Forelimb muscle (tissue), 1 donor: ENCODE measurements around the gene CDH20. TPM values are rescaled to one million over a fixed set of nuclear protein-coding genes. Genes with fewer than 3 reads are reported as not detected.

Experiments used
- DNase-seq: peaks from one replicate; pipeline ENCODE4 v3.0.0-alpha.2; 2013; ENCODE audit warnings: low read depth
- polyA plus RNA-seq: library from polyadenylated mRNA; unstranded; fragments of 120-200 nt; gene quantifications from one replicate; pipeline ENCODE4 v1.2.1, GENCODE V29; 2013; ENCODE audit not compliant: insufficient read length

CDH20 gene
- polyA plus RNA-seq, 1 donor = 1.4 TPM

GRCh38 chr18:61426492-61427053 is 93.3 kb downstream of the CDH20 start:
- no peak for DNase-seq

- DNase-seq = no peak
These were observed 95.0 kb downstream of the CDH20 start for GRCh38 chr18:61428266-61428665.

GRCh38 chr18:61432590-61432989 is 99.4 kb downstream of the CDH20 start:
- no peak for DNase-seq

DNA sequence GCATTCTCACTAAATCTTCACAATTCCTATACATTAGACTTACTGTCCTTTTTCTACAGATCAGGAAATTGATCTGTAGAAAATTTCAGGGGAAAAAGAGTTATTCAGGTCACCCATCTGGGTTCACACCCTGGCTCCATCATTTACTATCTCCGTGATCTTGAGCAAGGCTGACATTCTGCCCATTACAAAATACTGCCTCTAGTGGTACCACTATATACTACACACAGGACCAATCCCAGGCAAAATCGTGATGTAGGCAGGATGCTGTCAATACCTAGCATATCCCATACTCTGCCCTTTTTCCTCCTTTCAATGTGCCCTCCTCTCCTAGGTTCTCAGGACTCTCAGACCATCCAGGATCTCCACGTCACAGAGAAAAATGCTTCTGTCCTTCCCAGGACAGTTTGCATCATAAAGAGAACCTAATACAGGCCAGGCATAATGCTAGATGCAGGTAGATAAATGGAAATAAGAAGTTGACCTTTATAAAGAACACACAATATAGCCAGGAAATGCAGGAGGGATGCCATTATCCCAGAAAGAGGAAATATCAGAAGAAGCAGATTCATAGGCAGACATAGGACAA is 101.9 kb downstream of the CDH20 start:
- no peak for DNase-seq

DNA sequence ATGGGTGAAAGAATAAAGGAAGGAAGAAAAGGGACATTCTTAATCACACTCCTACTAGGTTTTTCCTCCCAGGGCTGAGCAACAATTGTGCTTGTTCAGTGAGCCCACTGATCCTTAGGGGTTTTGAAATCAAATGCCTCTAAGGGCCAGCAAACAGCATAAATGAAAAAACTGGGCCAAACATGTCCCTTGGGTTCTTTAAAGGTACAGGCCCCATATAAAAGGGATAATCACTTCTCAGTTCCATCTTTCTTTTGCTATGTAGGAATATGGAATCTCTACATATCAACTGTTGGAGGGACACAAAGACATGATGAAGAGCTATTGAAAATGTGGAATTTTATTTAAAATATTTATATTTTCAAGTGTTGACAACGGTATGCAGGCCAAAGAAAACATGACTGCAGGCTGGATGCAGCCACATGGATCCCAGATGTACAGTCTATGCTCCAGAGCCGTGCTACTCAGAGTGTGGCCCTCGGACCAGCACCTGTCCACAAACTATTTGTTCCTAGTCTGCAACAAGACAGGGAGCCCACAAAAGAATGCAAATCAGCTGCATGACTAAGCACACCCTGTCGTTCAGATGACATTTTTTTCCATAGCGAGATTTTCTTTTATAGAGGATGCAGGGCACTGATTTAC is 110.0 kb downstream of the CDH20 start:
- no peak for DNase-seq

GRCh38 chr18:61448316-61448715 is 115.1 kb downstream of the CDH20 start:
- DNase-seq = no peak

GRCh38 chr18:61459896-61460648 is 126.8 kb downstream of the CDH20 start:
- peak; percentile 70 for DNase-seq

DNA sequence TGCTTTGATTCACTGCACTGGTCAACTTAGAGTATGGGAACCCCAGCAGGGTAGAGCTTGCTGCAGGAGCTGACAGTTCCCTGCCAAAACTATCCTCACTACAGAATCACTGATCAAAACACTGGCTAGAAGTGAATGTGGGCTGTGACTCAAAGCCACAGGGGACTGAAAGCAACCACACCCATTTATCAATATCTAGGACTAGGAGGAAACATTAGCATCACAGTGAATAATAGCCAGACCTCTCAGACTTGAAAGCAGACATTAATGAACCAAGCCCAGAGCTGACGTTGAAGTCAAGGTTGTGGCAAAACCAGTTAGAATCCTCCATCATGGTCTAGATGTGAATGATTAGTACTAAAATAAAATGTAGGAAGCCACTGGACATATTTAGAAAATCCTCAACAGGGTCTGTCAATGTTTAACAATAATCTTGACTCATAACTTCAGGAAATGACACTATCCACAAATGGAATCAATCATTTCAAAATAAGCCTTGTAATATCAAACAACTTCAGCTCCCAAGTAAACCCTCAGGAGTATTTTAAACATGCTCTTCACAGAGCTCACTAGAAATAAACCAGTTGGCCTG is 131.4 kb downstream of the CDH20 start:
- DNase-seq = no peak

DNA sequence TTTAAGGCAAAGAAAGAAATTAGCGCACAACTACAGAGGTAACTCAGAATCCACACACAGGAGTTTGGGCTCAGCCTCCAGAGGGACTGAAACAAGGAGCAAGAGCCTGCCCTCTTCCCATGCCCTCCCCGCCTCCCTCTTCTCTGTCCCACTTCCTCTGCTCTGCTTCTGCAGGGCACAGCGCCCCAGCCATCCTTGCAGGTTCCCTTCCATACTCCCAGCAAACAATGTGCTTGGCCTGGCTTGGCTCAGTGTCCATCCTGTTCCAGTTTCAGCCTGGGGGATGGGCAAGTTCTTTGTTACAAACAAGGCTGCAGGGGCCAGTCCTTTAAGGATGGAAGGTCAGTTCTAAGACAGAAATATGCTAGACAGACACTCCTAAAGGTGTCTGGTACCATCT is 133.5 kb downstream of the CDH20 start:
- no peak for DNase-seq

GRCh38 chr18:61470031-61470674 is 136.9 kb downstream of the CDH20 start:
- DNase-seq = no peak

GRCh38 chr18:61471541-61471940 is 138.3 kb downstream of the CDH20 start:
- no peak for DNase-seq

DNA sequence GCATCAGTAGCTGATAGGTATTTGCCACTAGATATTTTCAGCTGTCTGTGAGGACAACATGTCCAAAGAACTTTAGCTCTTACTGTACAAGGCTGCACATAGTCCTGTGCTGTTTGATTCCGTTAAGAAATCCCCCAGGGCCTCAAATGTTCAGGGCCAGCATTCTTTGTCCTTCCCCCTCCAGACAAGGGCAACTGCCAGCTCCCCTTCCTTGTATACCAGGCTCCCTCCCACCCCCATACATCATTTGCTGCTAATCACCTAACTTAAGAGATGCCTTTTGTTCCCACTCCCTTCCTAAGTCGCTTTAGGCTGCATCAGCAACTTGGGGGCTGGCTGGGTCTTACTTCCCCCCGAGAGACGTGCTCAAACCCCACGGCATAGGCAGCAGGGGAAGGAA is 138.7 kb downstream of the CDH20 start:
- DNase-seq = no peak

GRCh38 chr18:61474341-61474740 is 141.1 kb downstream of the CDH20 start:
- DNase-seq = no peak

DNA sequence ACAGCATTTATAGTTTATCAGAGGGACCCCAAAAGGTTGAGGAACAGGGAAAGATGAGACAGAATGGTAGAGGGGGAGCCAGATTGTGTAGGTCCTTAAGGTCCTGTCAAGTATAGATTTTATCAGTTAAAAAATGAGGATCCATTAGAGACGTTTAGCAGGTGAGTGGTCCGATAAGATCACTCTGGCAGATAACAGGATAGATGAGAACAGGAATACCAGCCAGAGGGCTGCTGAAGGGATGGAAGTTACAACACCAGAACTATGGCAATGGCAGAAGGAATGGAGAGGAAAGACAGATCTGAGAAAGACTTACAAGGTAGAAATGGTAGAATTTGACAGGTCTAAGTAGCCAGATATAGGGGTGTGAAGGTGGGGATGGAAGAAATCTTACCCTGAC is 141.7 kb downstream of the CDH20 start:
- DNase-seq = no peak

DNA sequence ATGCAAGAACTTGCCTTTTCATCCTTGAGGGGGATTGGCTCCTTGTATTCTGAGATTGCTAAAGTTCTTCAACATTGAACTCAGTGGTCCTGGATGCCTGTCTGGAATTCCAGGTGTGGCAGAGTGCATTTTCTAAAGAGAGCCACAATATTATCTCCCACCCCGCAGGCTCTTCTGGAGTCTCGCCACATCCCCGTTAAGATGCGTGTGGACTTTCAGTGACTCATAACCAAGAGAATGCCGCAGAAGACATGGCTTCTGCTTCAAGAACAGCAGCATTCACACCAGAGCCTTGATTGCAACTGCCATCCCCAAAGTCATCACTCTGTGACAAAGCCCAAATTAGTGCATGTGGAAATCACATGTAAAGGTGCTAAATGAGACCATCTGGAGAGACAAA is 142.7 kb downstream of the CDH20 start:
- no peak for DNase-seq

GRCh38 chr18:61489334-61489733 is 156.1 kb downstream of the CDH20 start:
- DNase-seq = no peak

DNA sequence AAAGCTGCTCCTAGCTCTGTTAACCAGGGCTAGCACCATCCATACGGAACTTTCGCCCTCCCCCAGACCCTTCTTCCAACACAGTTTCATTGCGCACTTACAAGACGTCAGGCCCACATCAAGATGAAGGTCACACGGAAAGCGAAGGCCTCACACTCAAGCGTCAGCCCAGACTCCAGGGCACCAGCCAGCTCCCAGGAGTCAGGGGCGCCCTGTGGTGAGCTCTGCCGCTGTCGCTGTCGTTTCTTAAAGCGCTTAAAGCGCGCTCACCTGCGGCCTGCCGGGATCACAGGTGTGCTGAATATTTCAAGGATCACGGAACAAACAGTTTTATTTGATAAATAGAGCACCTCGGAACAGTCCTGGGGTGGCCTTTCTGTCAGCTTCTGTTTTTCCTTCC is 163.1 kb downstream of the CDH20 start:
- no peak for DNase-seq

GRCh38 chr18:61497422-61497821 is 164.2 kb downstream of the CDH20 start:
- DNase-seq = no peak

DNA sequence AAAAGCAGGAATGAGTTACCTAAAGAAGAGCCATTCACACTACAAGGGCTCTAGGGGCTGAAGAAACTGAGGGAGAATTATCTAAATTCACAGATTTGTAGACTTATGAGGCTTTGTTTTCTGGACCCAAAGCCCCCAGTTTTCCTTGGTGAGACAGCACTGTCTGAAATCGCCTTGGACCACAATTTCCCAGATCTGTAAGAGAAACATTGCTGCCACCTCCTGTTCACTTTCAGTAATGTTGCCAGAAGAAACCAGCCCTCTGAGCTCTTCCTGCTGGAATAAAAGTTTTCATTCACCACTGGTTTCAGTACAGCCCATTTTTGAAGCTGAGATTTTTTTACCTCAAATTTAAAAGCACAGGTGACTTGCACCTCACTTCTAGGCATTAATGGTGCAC is 169.2 kb downstream of the CDH20 start:
- DNase-seq = peak; percentile 59

GRCh38 chr18:61503688-61504087 is 170.5 kb downstream of the CDH20 start:
- DNase-seq = no peak

DNA sequence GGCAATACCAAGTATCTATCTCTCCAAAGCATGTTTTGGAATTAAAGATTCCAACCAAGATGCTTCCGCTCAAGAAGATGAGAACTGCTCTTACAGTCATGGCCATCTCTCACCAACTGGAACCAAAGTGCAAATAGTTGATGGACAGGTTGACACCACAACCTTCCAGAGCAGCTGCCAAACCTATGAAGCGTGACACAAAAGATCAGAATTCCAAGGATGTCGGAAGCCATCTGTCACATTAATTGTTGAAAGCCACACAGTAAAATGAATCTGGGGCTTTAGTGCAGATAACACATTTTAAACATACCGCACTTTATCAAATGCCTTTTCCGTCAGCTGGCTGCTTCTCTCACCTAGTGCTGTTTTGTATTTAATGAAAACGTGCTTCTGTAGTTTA is 195.7 kb downstream of the CDH20 start:
- no peak for DNase-seq

GRCh38 chr18:61530681-61531080 is 197.5 kb downstream of the CDH20 start:
- no peak for DNase-seq
